ENCODE results near the gene POLRMT.

Gene POLRMT

DNA sequence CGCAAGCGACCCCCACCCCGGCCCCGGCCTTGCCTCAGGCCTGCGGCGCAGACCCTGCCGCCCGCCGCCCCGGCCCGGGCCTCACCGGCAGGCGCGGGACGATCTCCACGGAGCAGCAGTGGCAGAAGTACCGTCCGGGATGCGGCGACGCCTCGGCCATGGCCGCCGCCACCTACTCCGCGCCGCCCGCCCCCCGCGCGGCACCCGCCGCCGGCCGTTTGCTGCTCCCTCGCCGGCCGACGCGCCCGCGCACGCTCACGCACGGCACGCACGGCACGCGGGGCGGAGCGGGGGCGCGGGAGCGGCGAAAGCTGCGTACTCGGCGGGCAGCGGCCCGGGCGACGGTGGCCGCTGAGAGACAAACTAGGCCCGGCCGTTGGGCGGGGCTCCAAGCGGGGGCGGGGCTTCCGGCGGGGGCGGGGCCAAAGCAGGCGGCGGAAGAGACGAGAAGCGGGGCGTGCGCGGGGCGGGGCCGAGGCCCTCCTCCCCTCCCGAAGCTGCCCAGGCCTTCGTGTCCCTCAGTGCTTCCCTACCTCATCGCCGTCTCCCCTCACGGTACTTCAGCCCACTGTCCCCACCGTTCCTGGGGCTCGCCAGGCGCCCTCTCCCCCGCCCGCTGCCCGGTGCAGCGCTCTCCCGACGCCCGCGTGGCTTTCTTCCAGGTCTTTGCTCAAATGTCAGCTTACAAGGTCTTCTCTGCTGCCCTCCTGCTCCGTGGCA, 29.8 kb upstream of the POLRMT start, which contains the start of gene RNF126:
Gene RNF126 (minus strand): TSS at position 253 of the 720 bp plus-strand sequence. CDS start 93 bp downstream, at position 160.
- peak; percentile 96 for DNase-seq

DNA sequence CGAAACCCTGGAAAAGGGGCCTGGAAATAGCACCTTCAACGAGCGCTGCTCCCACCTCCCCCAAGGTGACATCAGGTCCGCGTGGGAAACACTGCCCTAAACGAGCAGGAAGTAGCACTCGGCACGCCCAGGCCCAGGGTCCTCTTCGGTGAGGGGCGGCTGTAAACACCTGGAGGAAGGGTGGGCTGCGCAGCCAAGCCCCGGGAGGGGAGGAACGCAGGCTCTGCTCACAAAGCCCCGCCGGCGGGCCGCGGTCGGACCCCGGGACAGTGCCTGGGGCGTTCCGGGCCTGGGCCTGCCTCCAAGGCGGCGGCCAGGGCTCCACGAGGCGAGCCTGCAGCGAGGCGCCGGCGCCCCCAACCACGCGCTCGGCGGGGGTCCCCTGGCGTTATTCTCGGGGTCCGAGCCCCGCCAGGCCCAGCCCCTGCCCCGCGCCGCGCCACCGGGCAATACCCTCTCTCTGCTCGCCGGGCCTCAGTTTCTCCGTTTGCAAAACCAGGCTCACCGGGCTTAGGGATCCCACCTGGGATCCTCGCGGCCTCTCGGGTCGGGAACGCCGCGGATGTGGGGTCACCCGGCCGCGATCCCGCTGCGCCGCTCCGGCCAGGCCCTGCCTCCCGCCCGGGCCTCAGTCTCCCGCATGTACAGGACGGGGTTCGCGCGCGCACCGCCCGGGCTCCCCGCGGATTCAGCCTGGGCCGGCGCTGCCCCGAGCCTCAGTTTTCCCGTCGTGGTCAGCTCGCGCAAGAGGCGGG, 29.0 kb upstream of the POLRMT start:
- peak; percentile 81 for DNase-seq

DNA sequence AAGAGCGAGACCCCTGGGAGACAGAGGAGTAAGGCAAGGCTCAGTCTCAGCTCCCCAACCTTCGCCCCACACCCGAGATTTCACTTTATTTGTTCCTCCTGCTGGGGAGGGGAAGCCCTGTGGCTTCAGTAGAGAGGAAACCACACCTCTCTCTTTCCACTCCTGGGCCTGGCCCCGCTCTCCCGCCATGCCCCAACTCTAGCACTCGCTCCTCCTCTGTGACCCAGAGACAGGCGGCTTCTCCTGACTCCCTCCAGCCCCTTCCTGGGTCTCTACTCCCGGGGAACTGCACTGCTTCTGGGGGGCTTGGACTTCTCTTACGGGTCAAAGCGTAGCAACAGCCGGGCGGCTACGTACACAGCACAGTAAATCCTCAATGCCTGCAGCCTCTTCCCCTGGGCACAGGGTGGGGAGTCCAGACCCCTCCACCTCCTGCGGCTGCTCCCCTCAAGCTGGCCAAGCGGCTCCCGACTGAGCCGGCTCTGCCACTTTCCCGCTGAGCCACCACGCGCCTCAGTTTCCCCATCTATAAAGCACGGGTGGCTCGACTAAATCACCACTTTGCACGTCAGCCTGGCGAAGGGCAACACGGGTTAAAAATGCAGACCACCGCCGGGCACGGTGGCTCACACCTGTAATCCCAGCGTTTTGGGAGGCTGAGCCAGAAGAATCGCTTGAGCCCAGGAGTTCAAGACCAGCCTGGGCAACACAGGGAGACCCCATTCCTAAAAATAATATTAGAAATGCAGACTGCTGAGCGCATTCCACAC, 28.3 kb upstream of the POLRMT start:
- peak; percentile 73 for DNase-seq

DNA sequence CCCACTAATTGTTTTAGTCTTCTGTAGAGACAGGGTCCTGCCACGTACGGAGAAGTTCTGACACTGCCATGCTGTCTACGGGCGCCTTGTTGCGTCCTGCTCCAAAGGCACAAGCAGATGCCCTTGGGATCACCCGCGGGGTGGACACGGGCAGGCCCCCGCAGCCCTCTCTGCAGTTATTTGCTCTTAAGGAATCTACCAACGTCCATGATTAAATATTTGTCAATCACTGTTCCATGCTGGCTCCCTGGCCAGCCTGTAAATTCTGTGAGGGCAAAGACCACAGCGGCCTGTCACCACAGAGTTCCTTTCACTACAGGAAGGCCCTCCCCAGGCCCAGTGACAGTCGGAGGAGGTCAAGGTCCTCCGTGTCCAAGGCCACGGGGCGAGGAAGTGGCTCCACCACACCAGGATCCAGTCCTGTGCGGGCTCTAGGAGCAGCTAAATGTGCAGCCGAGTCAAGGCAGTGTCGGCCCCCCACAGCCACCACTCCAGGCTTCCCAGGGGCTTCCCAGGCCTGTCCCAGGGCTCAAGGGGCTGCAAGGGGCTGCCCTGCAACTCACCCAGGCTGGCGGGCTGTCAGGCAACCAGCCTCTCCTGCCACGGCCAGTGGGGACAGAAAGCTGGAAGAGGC, 27.6 kb upstream of the POLRMT start:
- no peak for DNase-seq

DNA sequence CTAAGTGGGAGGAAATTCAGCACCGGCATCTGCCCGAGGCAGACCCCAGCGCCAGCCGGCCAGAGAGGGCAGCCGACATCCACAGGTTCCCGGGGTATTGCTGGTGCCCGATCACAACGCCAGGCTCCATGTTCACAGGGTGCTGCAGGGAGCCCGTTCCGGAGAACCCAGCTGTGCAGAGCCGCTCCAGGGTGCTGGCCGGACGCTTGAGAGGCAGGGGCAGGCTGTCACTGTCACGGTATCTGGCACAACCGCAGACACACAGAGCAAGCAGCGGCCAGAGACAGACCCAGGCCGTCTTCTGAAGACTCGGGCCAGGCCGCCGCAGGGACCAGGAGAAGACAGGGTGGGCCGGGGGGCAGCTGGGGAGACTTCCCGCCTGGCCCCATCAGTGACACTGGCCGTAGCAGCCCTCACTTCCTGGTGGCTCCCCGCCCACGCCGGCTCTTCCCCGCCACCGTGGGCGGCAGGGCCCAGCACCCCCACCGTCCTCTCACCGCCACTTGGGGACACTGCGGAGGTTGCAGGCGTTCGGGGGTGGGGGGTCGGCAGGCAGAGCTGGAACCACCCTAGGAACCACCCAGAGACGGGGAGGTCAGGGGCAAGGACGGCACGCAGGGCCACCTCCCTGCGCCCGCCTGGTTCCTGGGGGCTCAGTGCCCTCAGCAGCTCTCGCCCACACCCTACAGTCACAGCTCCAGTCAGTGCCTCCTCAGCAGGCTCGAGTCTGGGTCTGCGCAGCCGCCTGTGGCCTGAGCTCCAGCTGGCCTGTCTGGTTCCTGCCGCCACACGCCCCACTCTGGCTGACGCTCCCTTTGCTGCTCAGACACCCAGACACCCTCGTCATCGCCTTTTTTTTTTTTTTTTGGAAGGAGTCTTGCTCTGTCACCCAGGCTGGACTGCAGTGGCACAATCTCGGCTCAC, 25.8 kb upstream of the POLRMT start:
- DNase-seq = peak; percentile 61

DNA sequence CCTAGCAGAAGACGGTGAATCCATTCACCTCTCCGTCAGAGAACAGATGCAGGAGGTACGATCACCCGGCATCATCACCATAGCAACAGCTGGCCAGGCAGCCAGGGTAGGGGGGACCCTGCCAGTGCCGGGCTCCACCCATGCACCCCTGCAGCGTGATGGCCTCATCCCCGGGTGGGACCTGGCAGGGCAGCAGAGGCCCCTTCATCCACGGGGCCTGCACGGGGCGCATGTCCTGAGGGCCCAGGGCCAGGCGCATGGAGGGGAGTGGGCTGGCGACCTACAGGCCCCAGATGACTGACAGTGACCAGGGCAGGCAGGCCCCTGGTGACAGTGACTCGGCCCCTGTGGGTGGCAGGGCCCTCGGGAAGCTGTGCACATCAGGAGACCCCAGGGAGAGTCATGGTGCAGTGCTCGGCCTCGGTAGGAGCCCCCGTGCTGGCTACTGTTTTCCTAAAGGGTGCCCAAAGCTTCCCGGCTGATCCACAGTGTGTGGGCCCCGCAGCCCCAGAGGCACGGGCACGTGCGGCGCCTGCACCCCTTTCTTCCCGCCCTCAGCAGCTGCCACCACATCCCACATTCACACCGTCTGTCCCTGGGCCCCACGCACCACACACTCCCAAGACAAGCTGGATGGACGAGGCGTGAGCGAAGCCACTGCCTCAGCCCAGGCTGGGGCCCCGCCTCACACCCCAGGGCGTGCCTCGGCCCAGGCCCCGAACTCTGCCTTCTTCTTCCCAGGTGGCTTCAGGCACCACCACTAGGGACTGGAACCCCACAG, 24.9 kb upstream of the POLRMT start:
- DNase-seq = no peak

DNA sequence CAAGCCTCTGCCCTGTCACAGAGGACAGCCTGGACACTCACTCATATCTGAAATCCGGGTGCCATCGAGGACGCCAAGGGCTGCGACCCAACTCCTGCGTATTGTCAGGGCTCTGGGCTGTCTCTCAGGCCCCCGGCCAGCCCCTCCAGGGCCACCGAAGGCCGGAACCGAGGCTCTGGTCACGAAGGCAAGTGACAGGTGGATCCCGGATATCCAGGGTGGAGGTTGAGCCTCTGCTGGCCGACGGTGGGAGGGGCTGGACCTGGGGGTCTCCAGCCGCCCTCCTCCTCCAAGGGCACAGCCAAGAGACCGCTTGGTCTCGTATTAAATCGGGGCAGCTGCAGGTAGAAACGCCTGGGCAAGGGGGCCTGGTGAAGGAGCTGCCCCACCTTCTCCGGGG, 24.3 kb upstream of the POLRMT start:
- DNase-seq = peak; percentile 1

DNA sequence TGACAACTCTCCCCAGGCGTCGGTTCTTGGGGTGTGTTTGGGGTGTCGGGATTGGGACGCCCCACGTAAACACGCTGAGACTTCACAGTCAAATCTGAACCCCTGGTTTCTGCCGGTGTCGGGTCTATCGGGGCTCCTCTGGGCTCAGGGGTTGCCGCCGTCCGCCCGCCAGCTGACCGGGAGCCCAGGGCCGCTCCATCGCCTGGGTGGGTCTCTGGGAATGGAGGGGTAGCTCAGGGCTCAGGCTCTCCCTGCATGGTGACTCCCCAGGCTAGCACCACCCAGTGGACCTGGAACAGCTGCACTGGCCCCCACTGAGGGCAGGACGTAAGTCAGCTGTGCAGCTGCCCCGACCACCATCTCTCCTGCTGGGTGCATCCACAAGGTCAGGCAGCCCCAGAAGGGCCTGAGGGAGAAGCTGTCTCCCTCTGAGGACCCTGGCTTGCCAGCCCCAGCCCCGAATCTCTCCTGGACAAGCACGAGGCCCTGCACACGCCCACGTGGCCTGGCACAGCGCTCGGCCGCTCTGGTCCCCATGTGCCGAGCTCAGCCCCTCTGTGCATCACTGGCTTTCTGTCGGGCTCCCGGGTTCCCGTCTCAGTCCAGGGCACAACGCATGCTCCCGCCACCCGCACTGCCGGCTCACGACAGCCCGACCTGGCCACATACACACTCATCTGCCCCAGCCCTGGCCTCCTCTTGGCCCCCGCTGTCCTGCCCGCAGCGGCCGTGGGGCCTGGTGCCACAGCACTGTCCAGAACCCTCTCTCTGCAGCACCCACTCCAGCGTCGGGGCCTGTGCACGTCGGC, 23.6 kb upstream of the POLRMT start:
- peak; percentile 2 for DNase-seq

DNA sequence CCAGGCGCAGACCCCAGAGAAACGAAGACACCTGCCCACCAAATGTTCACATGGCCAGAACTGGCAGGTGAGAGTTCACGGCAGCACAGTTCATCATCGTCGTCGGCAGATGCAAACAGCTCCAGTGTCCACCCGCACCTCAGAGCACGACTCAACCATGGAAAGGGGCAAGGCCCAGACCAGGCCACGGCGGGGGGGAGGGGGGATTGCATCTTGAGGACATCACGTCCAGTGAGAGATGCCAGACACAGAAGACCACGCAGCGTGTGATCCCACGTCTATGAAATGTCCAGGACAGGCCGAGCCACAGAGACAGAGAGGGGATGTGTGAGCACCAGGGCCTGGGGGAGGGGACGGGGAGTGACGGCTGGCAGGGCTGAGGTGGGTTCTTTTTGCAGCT, 22.4 kb upstream of the POLRMT start:
- DNase-seq = peak; percentile 1

DNA sequence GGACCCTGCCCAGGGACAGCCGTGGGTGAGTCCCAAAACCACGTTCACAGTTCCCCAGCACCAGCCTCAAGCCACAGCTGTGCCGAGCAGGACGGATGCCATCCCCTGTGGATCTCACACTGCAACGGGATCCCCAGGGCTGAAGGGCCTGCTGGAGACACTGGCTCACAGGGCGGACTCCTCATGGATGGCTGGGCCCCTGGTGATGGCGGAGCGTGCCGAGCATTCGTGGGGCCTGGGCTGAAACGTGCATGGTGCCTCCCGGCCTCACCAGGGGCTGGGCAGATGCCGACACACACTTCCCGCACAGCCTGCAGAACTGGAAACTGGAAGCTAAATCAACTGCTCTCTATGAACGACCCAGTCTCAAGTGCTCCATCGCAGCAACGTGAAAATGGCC, 20.1 kb upstream of the POLRMT start:
- DNase-seq = no peak

DNA sequence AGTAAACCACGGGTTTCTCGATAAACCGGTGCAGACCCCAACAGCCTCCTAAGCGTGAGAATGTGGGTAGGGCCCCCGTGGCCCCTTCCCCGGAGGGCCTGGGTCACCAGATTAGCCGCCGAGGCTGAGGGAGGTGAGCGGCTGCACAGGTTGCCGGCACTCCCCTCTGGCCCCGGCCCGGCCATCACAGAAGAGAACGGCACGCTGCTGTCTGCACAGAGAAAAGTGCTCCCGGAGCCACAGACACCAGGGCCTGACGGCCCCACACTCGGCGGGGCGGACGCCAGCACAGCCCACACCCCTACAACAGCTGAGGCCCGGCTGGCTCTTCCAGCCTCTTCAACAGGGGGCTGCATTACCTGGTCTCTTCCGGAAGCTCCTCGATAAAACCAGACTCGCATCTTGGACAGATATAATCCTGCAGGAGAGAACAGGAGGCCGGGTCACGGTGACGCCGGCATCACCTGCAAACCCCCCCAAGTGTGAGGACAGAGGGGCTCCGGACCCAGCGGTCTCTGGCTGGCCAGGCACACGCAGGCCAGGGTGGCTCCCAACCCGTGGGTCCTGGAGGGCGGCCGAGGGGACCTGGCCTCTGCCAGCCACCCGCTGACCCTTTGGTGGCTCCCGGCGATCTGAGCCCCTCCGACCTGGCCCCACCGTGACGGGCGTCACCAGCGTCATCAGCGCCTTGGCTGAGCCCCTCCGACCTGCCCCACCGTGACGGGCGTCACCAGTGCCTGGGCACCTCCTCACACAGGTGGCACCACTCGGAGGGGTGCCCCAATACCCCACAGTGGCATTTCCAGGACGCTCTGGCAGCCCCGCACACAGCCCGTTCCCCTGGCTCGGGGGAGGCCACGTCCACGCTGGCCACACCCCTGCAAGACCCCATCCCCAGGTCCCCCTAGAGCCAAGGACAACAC, 19.4 kb upstream of the POLRMT start:
- DNase-seq = peak; percentile 1

DNA sequence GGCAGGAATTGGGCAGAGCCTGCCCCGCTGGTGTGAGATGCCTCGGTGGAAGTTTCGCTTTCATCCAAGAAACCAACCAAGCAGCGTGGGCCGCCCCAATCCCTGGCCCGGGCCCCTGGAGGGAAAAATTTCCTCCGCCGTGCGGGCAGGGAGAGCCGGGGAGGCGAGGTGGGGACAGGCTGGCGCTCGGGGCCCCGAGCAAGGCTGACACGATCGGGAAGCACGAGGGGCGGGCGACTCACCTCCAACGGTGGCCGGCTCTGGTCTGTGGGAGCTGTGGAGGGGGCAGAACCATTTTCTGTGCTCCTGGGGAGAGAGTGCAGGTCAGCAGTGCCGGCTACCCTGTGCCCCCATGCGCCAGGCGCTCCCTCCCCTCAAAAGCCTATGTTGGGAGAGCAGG, 18.7 kb upstream of the POLRMT start:
- DNase-seq = no peak

DNA sequence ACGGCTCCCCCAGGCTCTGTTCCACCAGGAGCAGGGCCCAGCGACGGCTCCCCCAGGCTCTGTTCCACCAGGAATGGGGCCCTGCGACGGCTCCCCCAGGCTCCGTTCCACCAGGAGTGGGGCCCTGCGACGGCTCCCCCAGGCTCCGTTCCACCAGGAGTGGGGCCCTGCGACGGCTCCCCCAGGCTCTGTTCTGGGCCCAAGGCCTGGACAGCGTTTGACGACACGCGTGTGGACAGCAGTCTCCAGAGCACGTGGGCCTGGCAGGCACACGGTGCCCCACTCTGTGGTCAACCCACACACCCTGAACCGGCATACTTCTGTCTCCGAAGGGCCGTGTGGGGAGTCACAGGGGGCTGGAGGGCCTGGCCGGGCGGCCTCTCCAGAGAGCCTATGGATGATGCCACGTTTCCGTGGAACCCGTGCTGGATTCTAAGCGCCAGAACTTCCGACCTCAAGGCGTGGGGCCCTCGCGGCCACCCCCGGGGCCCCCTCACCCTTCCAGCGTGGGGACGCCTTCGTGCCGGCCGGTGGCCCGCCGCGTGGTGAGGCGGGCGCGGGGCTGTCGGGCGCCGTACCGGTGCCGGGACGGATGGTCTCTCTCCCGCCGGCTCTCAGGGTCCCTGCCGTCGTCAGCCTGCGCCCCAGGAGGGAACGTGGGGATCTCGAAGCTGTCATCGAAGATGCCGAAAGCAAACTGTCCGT, 17.9 kb upstream of the POLRMT start:
- no peak for DNase-seq

DNA sequence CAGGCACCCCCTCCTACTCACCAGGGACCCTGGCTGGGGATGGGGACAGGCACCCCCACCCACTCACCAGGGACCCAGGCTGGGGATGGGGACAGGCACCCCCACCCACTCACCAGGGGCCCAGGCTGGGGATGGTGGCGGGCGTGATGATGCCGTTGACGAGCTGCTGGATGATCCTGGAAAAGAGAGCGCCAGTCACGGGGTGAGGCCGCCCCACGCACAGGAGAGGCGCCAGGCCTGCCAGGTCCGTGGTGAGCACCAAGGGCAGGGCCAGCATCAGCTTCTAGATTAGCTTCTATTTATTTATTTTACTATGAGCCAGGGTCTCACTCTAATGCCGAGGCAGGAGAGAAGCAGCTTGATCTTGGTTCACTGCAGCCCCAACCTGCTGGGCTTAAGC, 16.8 kb upstream of the POLRMT start:
- no peak for DNase-seq

DNA sequence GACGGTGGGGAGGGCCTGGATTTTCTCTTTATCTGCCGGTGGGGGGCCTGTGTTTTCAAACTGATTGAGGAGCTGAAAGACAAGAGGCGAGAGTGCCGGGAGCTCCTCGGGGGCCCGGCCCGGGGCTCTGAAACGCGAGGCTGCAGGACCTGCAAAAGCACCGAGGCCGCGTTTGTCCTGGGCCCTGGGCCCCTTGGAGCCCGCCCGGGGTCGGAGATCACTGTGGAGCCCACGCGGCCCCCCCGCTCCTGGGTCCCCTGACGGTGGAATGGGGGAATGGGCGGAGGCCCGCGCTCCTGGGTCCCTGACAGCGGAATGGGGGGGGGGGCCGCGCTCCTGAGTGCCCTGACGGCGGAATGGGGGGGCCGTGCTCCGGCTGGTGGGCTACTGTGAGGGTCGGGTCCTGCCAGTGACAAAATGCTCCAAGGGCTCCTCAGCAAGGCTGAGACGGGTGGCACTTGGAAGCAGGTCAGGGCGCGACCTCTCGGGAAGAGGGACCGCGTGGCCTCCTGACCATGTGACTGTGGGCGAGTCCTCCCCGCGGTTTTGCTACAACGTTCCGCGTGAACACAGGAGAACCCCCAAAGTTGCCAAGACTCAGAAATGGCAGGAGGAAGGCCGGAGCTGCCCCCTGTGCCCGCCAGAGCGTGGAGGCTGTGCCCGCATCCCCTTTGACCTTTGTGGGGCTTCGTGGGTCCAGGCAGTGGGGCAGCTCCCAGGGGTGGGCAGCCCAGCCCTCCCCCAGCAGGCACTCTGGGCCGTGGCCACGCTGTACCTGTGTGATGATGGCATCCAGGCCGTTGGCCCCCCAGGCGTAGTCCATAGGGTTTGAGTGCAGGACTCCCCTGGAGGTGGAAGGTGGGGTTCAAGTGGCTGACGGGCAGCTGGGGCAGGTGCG, 15.8 kb upstream of the POLRMT start:
- DNase-seq = peak; percentile 1

DNA sequence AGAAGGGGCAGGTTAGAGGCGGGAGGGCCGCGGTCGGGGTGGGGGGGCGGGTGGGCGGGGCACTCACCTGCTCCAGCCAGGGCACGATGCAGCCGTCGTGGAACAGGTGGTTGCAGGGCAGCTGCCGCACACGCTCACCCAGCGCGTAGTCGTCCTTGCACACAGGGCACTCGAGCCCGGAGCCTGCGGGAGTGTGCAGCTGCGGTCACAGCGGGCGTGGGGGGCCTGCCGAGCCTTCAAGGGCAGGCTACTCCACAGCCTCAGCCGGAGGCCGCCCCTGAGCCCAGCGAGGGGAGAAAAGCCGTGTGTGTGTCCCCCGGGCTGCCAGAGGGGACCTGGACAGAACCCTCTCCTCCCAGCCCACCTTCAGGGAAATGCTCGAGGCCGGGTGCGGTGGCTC, 15.0 kb upstream of the POLRMT start:
- peak; percentile 1 for DNase-seq

DNA sequence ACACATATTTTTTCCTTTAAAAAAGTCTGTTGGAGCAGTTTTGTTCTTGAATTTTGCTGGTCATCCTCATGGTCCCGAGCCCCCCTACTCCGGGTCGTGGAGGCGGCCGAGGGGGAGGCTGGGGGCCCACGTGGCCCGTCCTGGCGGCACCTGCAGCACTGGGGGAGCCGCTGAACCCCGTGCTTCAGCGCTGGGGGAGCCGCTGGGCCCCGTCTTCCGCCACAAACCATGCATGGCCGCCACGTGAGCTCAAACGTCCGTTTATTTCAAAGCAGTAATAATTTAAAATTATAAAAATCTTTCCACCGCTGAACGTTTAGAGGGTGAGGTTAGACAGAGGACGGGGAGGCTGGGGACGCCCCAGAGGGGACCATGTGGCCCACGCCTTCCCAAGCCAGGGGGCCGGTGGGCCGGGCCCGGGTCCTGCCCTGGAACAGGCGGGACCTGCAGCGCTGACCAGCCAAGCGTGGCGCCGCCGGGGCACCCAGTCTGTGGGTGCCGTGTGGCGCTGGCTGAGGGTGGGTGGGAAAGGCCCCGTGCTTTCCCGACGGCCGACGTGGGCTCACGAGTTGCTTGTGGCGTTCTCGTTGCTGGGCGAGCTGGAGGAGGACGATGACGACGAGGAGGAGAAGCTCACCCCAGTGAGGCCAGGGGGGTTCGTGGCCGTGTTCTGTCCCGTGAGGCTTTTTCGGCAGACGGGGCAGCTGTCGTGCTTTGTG, 14.4 kb upstream of the POLRMT start:
- DNase-seq = peak; percentile 1
